Loucy (cell line): Measurements from ENCODE around the gene MSANTD3.
"Not testable (repeated sequence)": the region's sequence is repeated elsewhere in the genome, so short reads cannot be mapped to it uniquely, and the experiment has no call there.

ENCODE experiments used
- H2AFZ ChIP-seq: fragments of 200-600 bp; sonication (generic); 2 replicates; pipeline ENCODE4 v1.6.0; 2016; ENCODE audit warnings: antibody characterized with exemption, mild to moderate bottlenecking, low read length, moderate library complexity
- H3F3A ChIP-seq: fragments of 200-600 bp; 2 replicates; pipeline ENCODE4 v1.6.0; 2016; ENCODE audit warnings: antibody characterized with exemption, low read depth, mild to moderate bottlenecking
- H3K27me3 ChIP-seq: fragments of 200-600 bp; sonication (generic); 2 replicates; pipeline ENCODE4 v1.6.1; 2014; ENCODE audit warnings: low read length, mild to moderate bottlenecking; ENCODE audit not compliant: insufficient read depth, poor library complexity, severe bottlenecking
- H3K36me3 ChIP-seq: fragments of 200-600 bp; sonication (generic); 2 replicates; pipeline ENCODE4 v1.6.1; 2016; ENCODE audit warnings: low read length; ENCODE audit not compliant: insufficient read depth
- H3K4me1 ChIP-seq: fragments of 200-600 bp; sonication (generic); 2 replicates; pipeline ENCODE4 v1.5.1; 2014; ENCODE audit warnings: low read length, mild to moderate bottlenecking; ENCODE audit not compliant: insufficient read depth, poor library complexity, severe bottlenecking
- H3K4me2 ChIP-seq: fragments of 200-600 bp; sonication (generic); 2 replicates; pipeline ENCODE4 v1.6.0; 2014; ENCODE audit warnings: antibody characterized with exemption, low read length, low read depth, mild to moderate bottlenecking; ENCODE audit not compliant: poor library complexity, severe bottlenecking
- H3K4me3 ChIP-seq: fragments of 200-600 bp; sonication (generic); 2 replicates; pipeline ENCODE4 v1.5.1; 2014; ENCODE audit warnings: low read length, mild to moderate bottlenecking, mixed read lengths; ENCODE audit not compliant: poor library complexity, severe bottlenecking
- H3K79me2 ChIP-seq: fragments of 200-600 bp; sonication (generic); 2 replicates; pipeline ENCODE4 v1.6.1; 2014; ENCODE audit warnings: low read length; ENCODE audit not compliant: insufficient read depth
- H3K9ac ChIP-seq: fragments of 200-600 bp; sonication (generic); 2 replicates; pipeline ENCODE4 v1.6.0; 2014; ENCODE audit warnings: mild to moderate bottlenecking, low read depth, low read length, moderate library complexity; ENCODE audit not compliant: poor library complexity, severe bottlenecking
- H3K9me2 ChIP-seq: fragments of 200-600 bp; sonication (generic); replicated peaks from 2 replicates; pipeline ENCODE4 v1.6.1; 2016; ENCODE audit warnings: low read depth, low read length, mixed read lengths
- H3K9me3 ChIP-seq: fragments of 200-600 bp; sonication (generic); 2 replicates; pipeline ENCODE4 v1.6.1; 2014; ENCODE audit warnings: mild to moderate bottlenecking, antibody characterized with exemption, low read length, low read depth; ENCODE audit not compliant: insufficient read depth
- H4K20me1 ChIP-seq: fragments of 200-600 bp; sonication (generic); 2 replicates; pipeline ENCODE4 v1.6.0; 2014; ENCODE audit warnings: antibody characterized with exemption, low read length, mild to moderate bottlenecking; ENCODE audit not compliant: insufficient read depth, poor library complexity, severe bottlenecking
- CTCF ChIP-seq: fragments of 200-600 bp; sonication (generic); conservative IDR thresholded peaks from 2 replicates; pipeline ENCODE4 v1.5.1; 2014; ENCODE audit warnings: mild to moderate bottlenecking, antibody characterized with exemption, low read length
- EZH2phosphoT487 ChIP-seq: fragments of 200-600 bp; IDR thresholded peaks from 2 replicates; pipeline ENCODE4 v1.6.1; 2018; ENCODE audit warnings: antibody characterized with exemption, mild to moderate bottlenecking, moderate library complexity, borderline replicate concordance

The MSANTD3 gene

GRCh38 chr9:100440071-100440470 lies 13.1 kb downstream of the MSANTD3 start:
- Histone ChIP-seq H3K9me2 (no peaks in the 10 kb centered on the region), H3K79me2 (peaks cover 46% of the 10 kb centered on the region), H3K36me3 (peaks cover 11% of the 10 kb centered on the region; the same call in 1 of the 2 replicates), H3K27me3 (no peaks in the 10 kb centered on the region), H3K4me1 (peaks cover 4% of the 10 kb centered on the region), H3K9me3 (no peaks in the 10 kb centered on the region), H4K20me1 (peaks cover 13% of the 10 kb centered on the region), H3F3A (no peaks in the 10 kb centered on the region), H3K9ac (no peak overlapping the region), H3K4me3 (no peak overlapping the region), H3K4me2 (no peak overlapping the region), H2AFZ (no peak overlapping the region)
- TF ChIP-seq CTCF (no peak), EZH2phosphoT487 (no peak)

DNA sequence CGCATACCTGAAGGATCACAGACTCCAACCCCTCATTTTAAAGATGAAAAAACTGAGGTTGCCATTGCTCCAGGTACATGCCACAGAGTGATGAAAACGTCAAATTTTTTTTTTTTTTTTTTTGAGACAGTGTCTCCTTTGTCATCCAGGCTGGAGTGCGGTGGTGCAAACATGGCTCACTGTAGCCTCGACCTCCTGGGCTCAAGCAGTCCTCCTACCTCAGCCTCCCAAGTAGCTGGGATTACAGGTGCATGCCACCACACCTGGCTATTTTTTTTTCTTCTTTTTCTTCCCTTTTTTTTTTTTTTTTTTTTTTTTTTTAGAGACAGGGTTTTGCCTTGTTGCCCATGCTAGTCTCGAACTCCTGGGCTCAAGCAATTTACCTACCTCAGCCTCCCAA lies 13.5 kb downstream of the MSANTD3 start:
- not testable (repeated sequence) for H3K4me1 ChIP-seq, H3K9me3 ChIP-seq, H3K9ac ChIP-seq, H3K9me2 ChIP-seq, H3K4me2 ChIP-seq, H3K27me3 ChIP-seq, H3F3A ChIP-seq, H2AFZ ChIP-seq, H3K4me3 ChIP-seq
- Histone ChIP-seq H3K79me2 (peaks cover 42% of the 10 kb centered on the region), H4K20me1 (peaks cover 13% of the 10 kb centered on the region), H3K36me3 (peaks cover 11% of the 10 kb centered on the region; the same call in 1 of the 2 replicates)

- no peaks in the 10 kb centered on the region for H3K27me3 ChIP-seq
- H4K20me1 ChIP-seq, result peaks cover 13% of the 10 kb centered on the region
- no peak overlapping the region for H2AFZ ChIP-seq
- peaks cover 22% of the 10 kb centered on the region; the same call in 1 of the 2 replicates for H3K36me3 ChIP-seq
- H3F3A ChIP-seq, result no peaks in the 10 kb centered on the region
- H3K4me1 ChIP-seq, result peaks cover 4% of the 10 kb centered on the region
- no peak for TF ChIP-seq EZH2phosphoT487
- no peak for TF ChIP-seq CTCF
- peaks cover 35% of the 10 kb centered on the region for H3K79me2 ChIP-seq
- no peak overlapping the region for H3K4me2 ChIP-seq
- H3K4me3 ChIP-seq, result no peak overlapping the region
- no peaks in the 10 kb centered on the region for H3K9me3 ChIP-seq
- no peaks in the 10 kb centered on the region for H3K9me2 ChIP-seq
- H3K9ac ChIP-seq, result no peak overlapping the region
These were observed 15.0 kb downstream of the MSANTD3 start for GRCh38 chr9:100441911-100442361.
